Smooth muscle cell (in vitro differentiated cells): ENCODE measurements around the gene LDLRAD4. TPM values are rescaled to one million over a fixed set of nuclear protein-coding genes. Genes with fewer than 3 reads are reported as not detected.

ENCODE experiments used
- DNase-seq: peaks from one replicate; lab custom pipeline; 2025; ENCODE audit not compliant: unreplicated experiment; lab: John Stamatoyannopoulos, UW
- H2AFZ ChIP-seq: fragments of 200-600 bp; sonication (generic); 2 replicates; pipeline ENCODE4 v1.6.0; 2016; ENCODE audit warnings: antibody characterized with exemption, low read depth, mild to moderate bottlenecking
- H3F3A ChIP-seq: fragments of 200-600 bp; sonication (generic); 2 replicates; pipeline ENCODE4 v1.6.0; 2017; ENCODE audit warnings: antibody characterized with exemption, low read depth
- H3K27ac ChIP-seq: fragments of 200-600 bp; sonication (generic); 2 replicates; pipeline ENCODE4 v1.5.1; 2016; ENCODE audit warnings: low read depth, mild to moderate bottlenecking
- H3K27me3 ChIP-seq: fragments of 200-600 bp; sonication (generic); 2 replicates; pipeline ENCODE4 v1.6.1; 2016; ENCODE audit warnings: low read depth, mild to moderate bottlenecking
- H3K36me3 ChIP-seq: fragments of 200-600 bp; sonication (generic); 2 replicates; pipeline ENCODE4 v1.5.1; 2016; ENCODE audit warnings: low read depth
- H3K4me1 ChIP-seq: fragments of 200-600 bp; sonication (generic); 2 replicates; pipeline ENCODE4 v1.5.1; 2016; ENCODE audit warnings: low read depth
- H3K4me2 ChIP-seq: fragments of 200-600 bp; sonication (generic); 2 replicates; pipeline ENCODE4 v1.6.0; 2016; ENCODE audit warnings: mild to moderate bottlenecking
- H3K4me3 ChIP-seq: fragments of 200-600 bp; sonication (generic); 2 replicates; pipeline ENCODE4 v1.5.1; 2016; ENCODE audit warnings: mild to moderate bottlenecking
- H3K79me2 ChIP-seq: fragments of 200-600 bp; sonication (generic); 2 replicates; pipeline ENCODE4 v1.6.0; 2016; ENCODE audit warnings: low read depth, mild to moderate bottlenecking
- H3K9ac ChIP-seq: fragments of 200-600 bp; sonication (generic); 2 replicates; pipeline ENCODE4 v1.6.0; 2016; ENCODE audit warnings: low read depth
- H3K9me3 ChIP-seq: fragments of 200-600 bp; sonication (generic); replicated peaks from 2 replicates; pipeline ENCODE4 v1.5.1; 2016; ENCODE audit warnings: low read depth
- H4K20me1 ChIP-seq: fragments of 200-600 bp; sonication (generic); 2 replicates; pipeline ENCODE4 v1.6.0; 2016; ENCODE audit warnings: low read depth
- WGBS: methylation state at CpG from one replicate; pipeline ENCODE4 v1.1.7; 2016; ENCODE audit warnings: low lambda C conversion rate; 5-methylcytosine and 5-hydroxymethylcytosine counted together
- polyA plus RNA-seq: library from polyadenylated mRNA; unstranded; fragments of >200 nt; fragmentation: Nextera tagmentation; extraction: Ambion mirVana; gene quantifications from 2 replicates; pipeline ENCODE4 v1.2.1, GENCODE V29; 2016
- total RNA-seq: library from RNA; depleted of rRNA; stranded (reverse); fragments of >200 nt; gene quantifications from 2 replicates; pipeline ENCODE4 v1.2.3, GENCODE V29; 2014
- TF ChIP-seq, protein P1 (sequence below): fragments of 200-600 bp; sonication (generic); IDR thresholded peaks from 2 replicates; pipeline ENCODE4 v1.5.1; 2017; ENCODE audit warnings: borderline replicate concordance, mild to moderate bottlenecking, antibody characterized with exemption; ENCODE audit not compliant: insufficient read depth, poor library complexity, severe bottlenecking

LDLRAD4 gene
- total and polyA plus RNA-seq, 2 experiments from 2014 or later: 36.2 to 48.3 TPM

DNA sequence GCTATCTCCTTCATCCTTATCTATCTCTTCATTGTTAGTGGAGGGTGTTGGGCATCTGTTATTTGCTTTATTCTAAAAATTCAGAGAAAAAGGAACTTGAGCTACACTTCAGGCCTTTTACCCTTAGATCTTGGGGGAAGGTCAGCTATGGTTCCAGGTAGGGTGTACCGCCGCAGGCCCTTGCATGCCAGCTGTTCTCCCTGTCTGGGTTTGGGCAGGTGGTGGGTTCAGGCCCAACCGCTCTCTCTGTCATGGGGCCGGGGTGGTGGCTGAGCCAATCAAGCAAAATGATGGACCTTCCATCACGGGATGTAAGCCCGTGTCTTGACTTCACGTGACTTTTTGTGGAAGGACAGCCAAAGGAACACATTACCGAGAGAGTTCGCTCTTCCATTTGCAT, 231.1 kb downstream of the LDLRAD4 start:
- H3K9me3 ChIP-seq: no peaks in the 10 kb centered on the region
- peaks cover 36% of the 10 kb centered on the region for H3K79me2 ChIP-seq
- H3K4me3 ChIP-seq: no peak overlapping the region
- peaks cover 10% of the 10 kb centered on the region for H4K20me1 ChIP-seq
- H3K36me3 ChIP-seq: no peaks in the 10 kb centered on the region
- TF ChIP-seq, protein P1, sequence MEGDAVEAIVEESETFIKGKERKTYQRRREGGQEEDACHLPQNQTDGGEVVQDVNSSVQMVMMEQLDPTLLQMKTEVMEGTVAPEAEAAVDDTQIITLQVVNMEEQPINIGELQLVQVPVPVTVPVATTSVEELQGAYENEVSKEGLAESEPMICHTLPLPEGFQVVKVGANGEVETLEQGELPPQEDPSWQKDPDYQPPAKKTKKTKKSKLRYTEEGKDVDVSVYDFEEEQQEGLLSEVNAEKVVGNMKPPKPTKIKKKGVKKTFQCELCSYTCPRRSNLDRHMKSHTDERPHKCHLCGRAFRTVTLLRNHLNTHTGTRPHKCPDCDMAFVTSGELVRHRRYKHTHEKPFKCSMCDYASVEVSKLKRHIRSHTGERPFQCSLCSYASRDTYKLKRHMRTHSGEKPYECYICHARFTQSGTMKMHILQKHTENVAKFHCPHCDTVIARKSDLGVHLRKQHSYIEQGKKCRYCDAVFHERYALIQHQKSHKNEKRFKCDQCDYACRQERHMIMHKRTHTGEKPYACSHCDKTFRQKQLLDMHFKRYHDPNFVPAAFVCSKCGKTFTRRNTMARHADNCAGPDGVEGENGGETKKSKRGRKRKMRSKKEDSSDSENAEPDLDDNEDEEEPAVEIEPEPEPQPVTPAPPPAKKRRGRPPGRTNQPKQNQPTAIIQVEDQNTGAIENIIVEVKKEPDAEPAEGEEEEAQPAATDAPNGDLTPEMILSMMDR: no peak
- peak overlapping the region; percentile 100 for H3K27ac ChIP-seq
- H3K4me1 ChIP-seq: peaks cover 34% of the 10 kb centered on the region
- over 99% methylated on average over 9 of the region's 9 CpGs for WGBS
- no peak overlapping the region for H2AFZ ChIP-seq
- peaks cover 30% of the 10 kb centered on the region for H3F3A ChIP-seq
- peak overlapping the region; percentile 95 for H3K9ac ChIP-seq
- DNase-seq: no peak
- no peaks in the 10 kb centered on the region for H3K27me3 ChIP-seq
- no peak overlapping the region for H3K4me2 ChIP-seq

DNA sequence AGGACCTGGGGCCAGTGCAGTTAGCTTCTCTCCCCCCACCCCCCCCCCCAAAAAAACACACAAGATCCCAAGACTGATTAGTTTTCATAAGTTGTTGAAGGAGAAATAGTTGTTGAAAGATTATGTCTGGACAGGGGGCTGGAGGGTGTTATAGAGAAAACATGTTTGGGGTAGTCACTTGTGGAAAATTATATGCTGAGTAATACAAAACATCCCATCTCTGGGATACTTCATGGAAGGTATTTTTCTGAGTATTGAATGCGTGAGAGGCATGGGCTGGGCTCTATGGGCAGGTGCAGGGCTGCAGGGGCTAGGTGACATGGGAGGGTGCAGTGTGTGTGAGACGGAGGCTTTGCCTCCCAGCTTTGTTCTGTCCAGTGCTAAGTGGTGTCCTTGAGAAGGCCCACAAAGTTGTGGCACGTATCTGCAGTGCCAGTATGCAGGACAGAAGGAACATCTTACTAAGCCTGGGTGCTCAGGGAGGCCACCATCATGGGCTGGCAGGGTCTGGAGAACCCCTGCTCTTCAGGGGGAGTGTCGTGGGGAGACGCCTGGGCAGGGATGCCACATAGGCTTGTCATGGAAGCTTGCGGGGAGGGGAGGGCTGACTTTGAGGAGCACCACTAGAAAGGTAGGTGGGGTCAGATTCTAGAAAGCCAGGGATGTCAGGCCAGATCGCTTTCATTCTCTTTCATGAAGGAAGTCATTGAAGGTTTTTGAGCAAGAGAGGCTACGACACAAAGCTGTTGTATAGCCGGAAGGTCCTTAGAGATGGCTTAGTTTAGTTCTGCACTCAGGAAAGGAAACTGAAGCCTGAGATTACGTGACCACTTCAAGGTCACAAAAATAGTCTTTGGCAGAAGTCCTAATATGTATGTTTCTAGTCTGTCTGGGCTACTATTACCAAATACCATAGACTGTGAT, 232.0 kb downstream of the LDLRAD4 start:
- WGBS: 80% methylated on average over 10 of the region's 10 CpGs
- no peaks in the 10 kb centered on the region for H3K9me3 ChIP-seq
- peaks cover 42% of the 10 kb centered on the region for H3K79me2 ChIP-seq
- H3F3A ChIP-seq: peaks cover 30% of the 10 kb centered on the region
- no peak overlapping the region for H2AFZ ChIP-seq
- no peak overlapping the region for H3K4me3 ChIP-seq
- peak overlapping the region; percentile 25 for H3K4me2 ChIP-seq
- TF ChIP-seq, protein P1: no peak
- H3K27me3 ChIP-seq: no peaks in the 10 kb centered on the region
- no peaks in the 10 kb centered on the region for H3K36me3 ChIP-seq
- DNase-seq: no peak
- H3K9ac ChIP-seq: peak overlapping the region; percentile 56
- H3K4me1 ChIP-seq: peaks cover 34% of the 10 kb centered on the region
- peaks cover 14% of the 10 kb centered on the region for H4K20me1 ChIP-seq
- peak overlapping the region; percentile 100 for H3K27ac ChIP-seq

DNA sequence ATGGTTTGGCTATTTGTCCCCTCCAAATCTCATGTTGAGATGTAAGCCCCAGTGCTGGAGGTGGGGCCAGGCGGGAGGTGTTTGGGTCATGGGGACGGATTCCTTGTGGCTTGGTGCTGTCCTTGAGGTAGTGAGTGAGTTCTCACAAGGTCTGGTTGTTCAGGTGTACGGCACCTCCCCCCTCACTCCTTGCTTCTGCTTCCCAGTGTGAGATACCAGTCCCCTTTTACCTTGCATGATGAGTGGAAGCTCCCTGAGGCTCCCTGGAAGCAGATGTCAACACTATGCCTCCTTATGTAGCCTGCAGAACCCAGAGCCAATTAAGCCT, 232.6 kb downstream of the LDLRAD4 start:
- H3K9ac ChIP-seq: peak overlapping the region; percentile 56
- H3K27ac ChIP-seq: peak overlapping the region; percentile 100
- no peaks in the 10 kb centered on the region for H3K9me3 ChIP-seq
- H2AFZ ChIP-seq: no peak overlapping the region
- peaks cover 30% of the 10 kb centered on the region for H3F3A ChIP-seq
- H3K4me2 ChIP-seq: peak overlapping the region; percentile 78
- peaks cover 48% of the 10 kb centered on the region for H3K79me2 ChIP-seq
- WGBS: 98% methylated on average over 3 of the region's 3 CpGs
- no peak overlapping the region for H3K4me3 ChIP-seq
- H4K20me1 ChIP-seq: peaks cover 19% of the 10 kb centered on the region
- DNase-seq: no peak
- H3K36me3 ChIP-seq: no peaks in the 10 kb centered on the region
- TF ChIP-seq, protein P1: no peak
- H3K27me3 ChIP-seq: no peaks in the 10 kb centered on the region
- peaks cover 34% of the 10 kb centered on the region for H3K4me1 ChIP-seq
